A549 (cell line): ENCODE results near the gene BAHCC1.

ENCODE experiments used
- CEBPB ChIP-seq, 2 experiments: fragments of >200 bp in 1 of 2; sonication (Bioruptor Twin) in 1 of 2; formaldehyde crosslinking in 1 of 2; IDR thresholded peaks; 2 replicates each; pipeline ENCODE4 v1.6.1; 2012 to 2016
- CTCF ChIP-seq: fragments of >200 bp; sonication (Bioruptor Twin); formaldehyde crosslinking; IDR thresholded peaks from 3 replicates; pipeline ENCODE4 v1.5.1; 2016
- ELK1 ChIP-seq: fragments of 150-350 bp; IDR thresholded peaks from 2 replicates; pipeline ENCODE4 v1.6.1; 2014; ENCODE audit warnings: low read depth, mild to moderate bottlenecking, low read length
- EP300 ChIP-seq, 2 experiments: fragments of >200 bp; sonication (Bioruptor Twin); formaldehyde crosslinking; IDR thresholded peaks; 2 replicates in 1 of 2; 3 replicates in 1 of 2; pipeline ENCODE4 v1.6.1; 2016 to 2017
- HDAC2 ChIP-seq: fragments of 200-600 bp; sonication (generic); IDR thresholded peaks from 2 replicates; pipeline ENCODE4 v1.6.1; 2016
- JUN ChIP-seq, 2 experiments: fragments of >200 bp; sonication (Bioruptor Twin); formaldehyde crosslinking; IDR thresholded peaks; 2 replicates in 1 of 2; 3 replicates in 1 of 2; pipeline ENCODE4 v1.6.1; 2016 to 2017
- KDM5A ChIP-seq: fragments of 200-600 bp; sonication (generic); IDR thresholded peaks from 2 replicates; pipeline ENCODE4 v1.6.1; 2016; ENCODE audit warnings: antibody characterized with exemption, mild to moderate bottlenecking
- MAFK ChIP-seq: fragments of 450-650 bp; IDR thresholded peaks from 2 replicates; pipeline ENCODE4 v1.6.1; 2014; ENCODE audit not compliant: partially characterized antibody
- POLR2A ChIP-seq: IDR thresholded peaks from 2 replicates; pipeline ENCODE4 v1.6.1; 2012; ENCODE audit warnings: mild to moderate bottlenecking, low read length
- SMC3 ChIP-seq: fragments of >200 bp; sonication (Bioruptor Twin); formaldehyde crosslinking; IDR thresholded peaks from 3 replicates; pipeline ENCODE4 v1.6.1; 2018; ENCODE audit warnings: inconsistent platforms
- SREBF2 ChIP-seq: fragments of 450-650 bp; IDR thresholded peaks from 2 replicates; pipeline ENCODE4 v1.6.1; 2014; ENCODE audit warnings: mild to moderate bottlenecking, moderate library complexity
- USF2 ChIP-seq: fragments of 450-650 bp; IDR thresholded peaks from 2 replicates; pipeline ENCODE4 v1.6.1; 2014; ENCODE audit warnings: antibody characterized with exemption
- TF ChIP-seq, protein P1 (sequence below): fragments of 200-600 bp; sonication (generic); IDR thresholded peaks from 2 replicates; pipeline ENCODE4 v1.6.1; 2016; ENCODE audit warnings: antibody characterized with exemption, mild to moderate bottlenecking, moderate library complexity

DNA sequence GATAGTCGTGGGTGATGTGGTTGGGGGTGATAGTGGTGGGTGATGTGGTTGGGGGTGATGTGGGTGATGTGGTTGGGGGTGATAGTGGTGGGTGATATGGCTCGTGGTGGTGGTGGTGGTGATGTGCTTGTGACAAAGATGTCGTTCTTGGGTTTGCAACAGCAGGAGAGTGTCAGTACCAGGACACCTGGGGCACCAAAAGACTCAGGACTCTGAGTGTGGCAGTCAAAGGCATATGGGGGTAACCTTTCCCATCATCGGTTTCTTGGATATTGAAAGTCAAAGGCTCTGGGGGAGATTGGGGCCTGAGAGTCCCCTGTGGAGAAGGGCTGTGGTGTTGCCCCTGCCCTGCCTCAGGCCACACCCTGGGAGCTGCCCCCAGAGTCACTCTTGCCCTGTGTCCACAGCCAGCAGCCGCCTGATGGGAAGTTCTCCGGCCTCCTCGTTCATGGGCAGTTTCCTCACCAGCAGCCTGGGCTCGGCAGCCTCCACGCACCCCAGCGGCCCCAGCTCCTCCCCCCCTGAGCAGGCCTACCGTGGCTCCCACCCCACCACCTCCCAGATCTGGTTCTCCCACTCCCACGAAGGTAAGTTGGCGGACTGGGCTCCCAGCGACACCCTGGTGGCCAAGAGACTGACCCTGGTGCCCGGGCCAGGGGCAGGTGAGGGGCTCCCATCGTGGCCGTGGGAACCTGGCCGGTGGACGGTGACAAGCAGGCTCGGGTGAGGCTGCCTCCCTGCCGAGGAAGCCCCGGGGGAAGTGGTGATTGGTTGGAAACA is 31.3 kb downstream of the BAHCC1 start:
- TF ChIP-seq MAFK (no peak), CTCF (no peak), HDAC2 (no peak), SREBF2 (no peak), POLR2A (no peak), EP300 (IDR thresholded peaks at IDR 0.05) (no peak), JUN (IDR thresholded peaks at IDR 0.05) (no peak), SMC3 (no peak), ELK1 (no peak), CEBPB (IDR thresholded peaks at IDR 0.05) (no peak), USF2 (no peak), KDM5A (no peak)
- TF ChIP-seq, protein P1, sequence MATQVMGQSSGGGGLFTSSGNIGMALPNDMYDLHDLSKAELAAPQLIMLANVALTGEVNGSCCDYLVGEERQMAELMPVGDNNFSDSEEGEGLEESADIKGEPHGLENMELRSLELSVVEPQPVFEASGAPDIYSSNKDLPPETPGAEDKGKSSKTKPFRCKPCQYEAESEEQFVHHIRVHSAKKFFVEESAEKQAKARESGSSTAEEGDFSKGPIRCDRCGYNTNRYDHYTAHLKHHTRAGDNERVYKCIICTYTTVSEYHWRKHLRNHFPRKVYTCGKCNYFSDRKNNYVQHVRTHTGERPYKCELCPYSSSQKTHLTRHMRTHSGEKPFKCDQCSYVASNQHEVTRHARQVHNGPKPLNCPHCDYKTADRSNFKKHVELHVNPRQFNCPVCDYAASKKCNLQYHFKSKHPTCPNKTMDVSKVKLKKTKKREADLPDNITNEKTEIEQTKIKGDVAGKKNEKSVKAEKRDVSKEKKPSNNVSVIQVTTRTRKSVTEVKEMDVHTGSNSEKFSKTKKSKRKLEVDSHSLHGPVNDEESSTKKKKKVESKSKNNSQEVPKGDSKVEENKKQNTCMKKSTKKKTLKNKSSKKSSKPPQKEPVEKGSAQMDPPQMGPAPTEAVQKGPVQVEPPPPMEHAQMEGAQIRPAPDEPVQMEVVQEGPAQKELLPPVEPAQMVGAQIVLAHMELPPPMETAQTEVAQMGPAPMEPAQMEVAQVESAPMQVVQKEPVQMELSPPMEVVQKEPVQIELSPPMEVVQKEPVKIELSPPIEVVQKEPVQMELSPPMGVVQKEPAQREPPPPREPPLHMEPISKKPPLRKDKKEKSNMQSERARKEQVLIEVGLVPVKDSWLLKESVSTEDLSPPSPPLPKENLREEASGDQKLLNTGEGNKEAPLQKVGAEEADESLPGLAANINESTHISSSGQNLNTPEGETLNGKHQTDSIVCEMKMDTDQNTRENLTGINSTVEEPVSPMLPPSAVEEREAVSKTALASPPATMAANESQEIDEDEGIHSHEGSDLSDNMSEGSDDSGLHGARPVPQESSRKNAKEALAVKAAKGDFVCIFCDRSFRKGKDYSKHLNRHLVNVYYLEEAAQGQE: no peak
